GOT3 (cell line): ENCODE data around the gene SAMM50.

Experiments
- DNase-seq: peaks from one replicate; lab custom pipeline; 2025; ENCODE audit warnings: mixed read lengths; lab: John Stamatoyannopoulos, UW

The SAMM50 gene

DNA sequence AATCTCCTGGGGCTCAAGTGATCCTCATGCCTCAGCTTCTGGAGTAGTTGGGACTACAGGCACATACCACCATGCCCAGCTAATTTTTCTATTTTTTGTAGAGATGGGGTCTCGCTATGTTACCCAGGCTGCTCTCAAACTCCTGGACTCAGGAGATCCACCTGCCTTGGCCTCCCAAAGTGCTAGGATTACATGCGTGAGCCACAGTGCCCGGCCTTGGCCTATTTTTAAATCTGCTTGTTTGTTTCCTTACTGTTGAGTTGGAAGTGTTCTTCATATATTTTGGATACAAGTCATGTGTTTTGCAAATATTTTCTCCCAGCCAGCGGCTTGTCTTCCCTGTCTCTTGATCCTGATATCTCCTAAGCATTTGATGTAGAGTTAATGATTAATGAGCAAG lies 73.8 kb downstream of the SAMM50 start:
- no peak for DNase-seq

DNA sequence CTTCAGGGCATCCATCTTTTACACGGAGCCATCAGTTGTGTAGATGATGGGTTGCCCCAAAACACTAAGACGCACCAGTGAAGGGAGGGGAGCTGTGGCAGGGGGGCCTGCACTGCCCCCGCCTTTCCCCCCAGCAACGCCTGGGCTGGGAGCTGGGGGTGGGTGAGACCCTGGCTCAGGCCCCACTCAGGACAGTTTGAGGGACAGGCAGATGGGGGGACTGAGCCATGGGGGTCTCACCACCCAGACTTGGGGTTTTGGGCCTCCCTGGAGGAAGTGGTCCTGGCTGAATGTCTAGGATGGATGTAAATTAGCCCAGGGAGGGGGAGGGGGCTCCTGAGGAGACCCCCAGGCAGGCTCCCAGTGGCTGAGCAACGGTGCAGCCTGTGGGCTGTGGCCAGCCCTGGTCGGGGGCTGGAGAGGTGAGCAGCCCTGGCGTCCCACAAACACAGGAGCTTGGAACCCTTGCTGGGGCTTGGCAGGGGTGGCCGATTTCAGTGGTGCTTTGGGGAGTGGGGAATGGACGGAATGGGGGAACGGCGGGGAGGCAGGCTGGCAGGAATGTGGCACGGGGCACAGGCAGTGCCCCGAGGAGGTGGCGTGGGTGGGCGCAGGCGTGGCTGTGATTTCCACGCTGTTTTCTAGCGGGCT lies 74.9 kb downstream of the SAMM50 start:
- DNase-seq = no peak

DNA sequence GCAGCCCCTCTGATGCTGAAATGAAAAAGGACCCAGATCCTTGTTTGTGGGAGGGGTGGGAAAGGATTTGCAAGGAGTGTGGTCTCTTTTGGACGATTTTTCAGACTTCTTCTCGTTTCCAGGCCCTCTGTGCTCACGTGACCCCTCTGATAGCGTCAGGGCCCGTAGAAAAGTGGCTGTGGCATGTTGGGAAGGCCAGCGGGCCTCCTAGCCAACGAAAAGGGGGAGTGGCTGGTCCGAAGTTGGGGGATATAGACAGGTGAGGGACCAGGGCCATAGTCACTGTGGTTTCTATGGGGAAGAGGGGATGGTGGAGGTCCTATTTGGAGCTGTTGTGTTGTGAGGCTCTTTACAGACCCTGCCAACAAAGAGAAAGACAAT lies 75.5 kb downstream of the SAMM50 start:
- no peak for DNase-seq

DNA sequence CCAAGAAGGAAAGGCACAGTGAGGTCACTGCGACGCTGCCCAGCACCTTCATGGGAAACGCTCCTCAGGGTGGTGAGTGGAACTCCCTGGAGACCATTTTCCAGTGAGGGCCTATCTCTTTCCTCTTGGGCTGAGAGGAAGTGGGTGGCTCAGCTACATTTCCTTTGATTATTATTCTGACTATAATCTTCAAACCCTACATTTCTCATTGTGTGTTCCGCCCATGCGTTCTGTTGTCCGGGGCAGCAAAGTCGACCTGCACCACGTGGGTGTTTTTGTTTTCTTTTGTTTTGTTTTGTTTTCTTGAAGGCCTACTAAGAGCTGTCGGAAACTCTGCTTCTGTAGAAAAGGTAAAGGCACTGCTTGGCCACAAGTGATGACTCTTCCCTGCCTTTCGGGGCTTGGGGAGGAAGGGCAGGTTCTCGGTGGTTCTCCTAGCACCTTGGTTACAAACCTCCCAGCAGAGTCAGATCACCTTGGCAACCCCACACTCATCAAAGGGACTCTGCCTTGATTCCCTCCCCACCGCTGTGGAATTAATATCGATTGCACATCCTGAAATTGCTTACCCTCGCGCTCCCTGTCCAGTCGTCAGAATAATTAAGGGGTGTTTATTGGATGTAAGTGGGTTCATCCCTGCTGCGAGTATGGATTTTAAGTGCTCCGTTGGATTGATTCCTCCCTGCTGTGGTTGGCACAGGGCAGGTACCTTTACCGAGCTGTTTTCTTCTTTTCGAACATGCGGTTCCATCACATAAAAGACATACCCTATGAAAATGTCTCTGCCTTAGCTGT lies 76.1 kb downstream of the SAMM50 start:
- DNase-seq = no peak

DNA sequence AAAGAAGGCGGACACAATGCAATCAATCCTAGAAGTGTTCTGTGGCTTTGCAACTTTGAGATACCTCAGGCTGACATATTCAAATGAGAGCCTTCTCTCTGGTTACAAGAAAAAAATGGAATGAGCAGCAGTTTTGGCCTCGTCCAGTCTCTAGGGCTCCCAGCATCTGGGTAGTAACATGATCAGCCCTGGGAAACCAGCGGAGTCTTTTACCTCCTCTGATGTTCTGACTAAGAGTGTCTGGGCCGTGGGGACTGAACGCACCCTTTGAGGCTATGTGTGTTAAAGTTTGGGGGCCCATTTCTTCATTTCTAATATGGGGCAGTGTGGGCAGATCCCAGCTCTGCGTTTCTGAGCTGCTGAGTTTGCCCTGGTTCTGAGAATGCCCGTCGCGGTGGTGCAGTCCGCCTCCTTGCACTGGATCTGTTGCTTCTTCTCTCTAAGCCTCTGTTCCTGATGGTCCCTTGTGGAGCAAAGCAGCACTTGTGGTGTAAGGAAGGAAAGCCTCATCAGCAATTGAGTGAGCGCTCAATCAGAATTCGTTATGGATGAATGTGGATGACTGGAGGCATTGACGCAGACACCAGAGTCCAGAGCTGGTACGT lies 77.0 kb downstream of the SAMM50 start:
- DNase-seq = no peak

DNA sequence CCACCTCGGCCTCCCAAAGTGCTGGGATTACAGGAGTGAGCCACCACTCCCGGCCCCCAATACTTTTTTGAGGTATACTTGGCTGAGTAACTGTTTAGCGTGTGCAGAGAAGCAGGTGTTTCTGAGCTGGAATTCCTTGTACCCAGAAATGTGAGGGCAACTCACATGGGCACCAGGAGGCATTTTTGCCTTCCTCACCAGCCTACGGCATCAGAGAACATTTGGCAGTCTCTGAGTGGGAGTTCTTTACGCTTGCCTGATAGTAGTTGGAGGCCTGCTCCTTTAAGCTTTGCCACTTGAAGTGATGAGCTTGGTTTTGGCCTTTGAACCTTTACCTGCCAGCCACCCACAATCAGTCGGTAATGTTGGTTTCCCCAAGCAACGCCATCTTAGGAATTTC lies 78.0 kb downstream of the SAMM50 start:
- no peak for DNase-seq

DNA sequence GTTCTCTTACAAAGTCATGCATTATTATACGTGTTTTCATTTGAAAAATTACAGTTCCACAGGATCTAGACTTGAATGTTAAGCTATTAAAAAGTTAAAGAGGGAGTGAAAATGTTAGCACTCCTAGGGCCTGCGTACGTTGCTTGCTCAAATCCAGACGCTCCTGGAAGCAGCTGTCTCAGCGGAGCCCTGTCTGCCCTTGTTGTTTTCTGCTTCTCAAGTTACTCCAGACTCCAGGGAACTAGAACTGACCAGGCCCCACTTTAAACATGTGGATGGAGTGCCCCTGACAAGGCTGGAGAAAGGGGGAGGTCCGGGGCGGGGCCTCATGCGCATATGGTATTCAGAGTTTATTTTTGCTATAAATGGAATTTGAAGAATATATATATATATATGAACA lies 78.5 kb downstream of the SAMM50 start:
- no peak for DNase-seq

DNA sequence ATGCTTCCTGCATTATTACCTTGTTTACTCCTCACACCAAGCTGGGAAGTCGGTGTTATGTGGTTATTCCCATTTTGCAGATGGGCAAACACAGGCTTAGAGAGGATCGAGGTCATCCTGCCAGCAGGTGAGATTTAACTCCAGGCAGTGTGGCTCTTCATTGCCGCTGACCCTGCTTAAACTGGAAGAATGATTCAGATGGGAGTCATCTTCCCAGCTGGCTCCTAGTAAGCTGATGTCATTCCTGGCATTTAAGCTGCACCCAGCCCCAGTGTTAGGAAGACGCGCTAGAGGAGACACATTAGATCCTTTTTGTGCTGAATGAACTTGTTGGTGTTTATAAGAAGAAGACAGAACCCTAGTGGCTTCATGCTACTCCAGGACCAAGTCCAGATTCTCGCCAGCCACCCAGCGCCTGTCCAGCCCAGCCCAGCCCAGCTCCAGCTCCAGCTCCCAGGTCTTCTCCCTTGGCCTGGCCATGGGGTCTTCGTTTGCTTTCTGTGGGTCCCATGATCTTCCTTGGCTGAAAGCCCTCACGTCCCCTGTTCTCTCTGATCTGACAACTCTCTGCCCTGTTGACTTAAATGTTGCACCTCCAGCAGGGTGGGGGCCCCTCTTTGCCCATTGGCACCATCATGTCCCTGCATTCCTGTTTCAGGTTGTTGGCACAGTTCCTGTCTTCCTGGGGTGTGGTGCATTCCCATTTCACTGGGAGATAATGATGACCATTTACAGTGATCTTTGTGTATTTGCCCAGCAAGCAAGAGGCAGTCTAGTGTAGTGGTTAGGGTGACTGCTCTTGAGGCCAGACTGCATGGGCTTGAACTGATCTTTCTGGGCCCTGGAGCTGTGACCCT lies 82.5 kb downstream of the SAMM50 start:
- no peak for DNase-seq

DNA sequence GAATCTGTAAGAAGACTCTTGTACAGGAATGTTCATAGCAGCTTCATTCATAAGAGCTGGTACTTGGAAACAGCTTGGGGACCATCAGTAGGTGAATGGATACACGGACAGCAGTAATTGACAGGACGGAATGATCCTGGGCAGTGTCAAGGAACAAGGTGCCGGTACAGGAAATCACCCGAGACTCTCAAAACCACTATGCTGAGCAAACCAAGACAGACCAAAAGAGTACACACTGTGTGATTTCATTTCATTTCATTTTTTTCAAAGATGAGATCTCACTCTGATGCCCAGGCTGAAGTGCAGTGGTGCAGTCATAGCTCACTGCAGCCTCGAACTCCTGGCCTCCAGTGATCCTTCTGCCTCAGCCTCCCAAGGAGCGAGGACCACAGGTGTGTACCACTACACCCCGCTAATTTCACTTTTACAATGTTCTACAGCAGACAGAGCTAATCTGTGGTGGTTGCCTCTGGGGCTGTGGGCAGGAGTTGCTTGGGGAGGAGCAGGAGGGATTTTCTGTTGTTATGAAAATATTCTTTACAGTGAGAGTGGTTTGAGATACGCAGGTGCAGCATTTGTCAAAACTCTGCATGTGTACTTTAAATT lies 84.4 kb downstream of the SAMM50 start:
- DNase-seq = no peak

DNA sequence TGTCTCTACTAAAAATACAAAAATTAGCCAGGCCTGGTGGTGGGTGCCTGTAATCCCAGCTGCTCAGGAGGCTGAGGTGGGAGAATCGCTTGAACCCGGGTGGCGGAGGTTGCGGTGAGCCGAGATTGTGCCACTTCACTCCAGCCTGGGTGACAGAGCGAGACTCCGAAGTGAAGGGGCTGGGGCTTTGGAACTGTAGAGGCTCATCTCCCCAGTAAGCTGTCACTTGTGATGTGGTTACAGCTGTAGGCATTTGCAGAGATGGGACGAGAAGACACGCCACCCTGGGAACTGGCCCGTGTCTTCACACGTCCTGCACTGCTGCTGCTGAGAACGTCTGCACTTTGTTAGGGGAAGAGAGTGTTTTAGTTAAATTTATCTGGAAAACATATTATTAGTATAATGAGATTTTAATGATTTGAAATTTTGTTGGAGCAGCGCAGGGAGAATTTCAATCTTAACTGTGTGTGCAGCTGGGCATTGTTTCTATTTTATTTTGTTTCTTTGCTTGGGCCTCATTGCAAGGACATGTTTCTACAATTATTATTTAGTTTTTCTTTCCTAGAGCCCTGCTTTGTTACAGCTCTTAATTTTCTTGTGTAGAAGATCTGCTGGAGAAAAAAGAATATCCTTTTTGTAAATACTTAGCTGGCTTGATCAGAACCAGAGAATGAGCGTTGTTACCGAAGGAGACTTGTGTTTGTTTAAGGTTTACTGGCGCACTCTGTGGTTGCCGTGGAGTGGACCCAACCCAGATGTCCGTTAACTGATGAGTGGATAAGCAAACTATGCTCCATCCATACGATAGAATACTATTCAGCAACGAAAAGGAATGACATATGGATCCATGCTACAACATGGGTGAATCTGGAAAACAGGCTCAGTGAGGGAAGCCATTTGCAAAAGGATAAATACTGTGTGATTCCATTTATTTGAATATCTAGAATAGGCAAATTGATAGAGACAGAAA lies 87.3 kb downstream of the SAMM50 start:
- no peak for DNase-seq

DNA sequence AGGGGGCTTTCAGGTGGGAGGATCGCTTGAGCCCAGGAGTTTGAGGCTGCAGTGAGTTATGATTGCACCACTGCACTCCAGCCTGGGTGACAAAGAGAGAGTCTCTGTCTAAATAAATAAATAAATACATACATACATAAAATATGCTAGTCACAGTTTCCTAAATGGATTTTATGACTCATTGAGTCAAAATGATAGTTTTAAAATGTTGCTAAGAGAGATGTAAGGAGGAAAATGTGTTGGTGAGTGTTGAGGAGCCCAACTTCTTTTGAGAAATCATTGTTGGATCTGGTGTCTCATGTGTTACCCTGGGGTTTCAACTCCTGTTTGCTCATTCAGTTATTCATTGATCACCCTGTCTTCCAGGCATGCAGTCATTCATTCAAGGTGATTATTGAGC lies 89.9 kb downstream of the SAMM50 start:
- DNase-seq = no peak
